ENCODE results near the gene CSKMT.
A peak's percentile ranks its signal among the peaks of the same experiment; 100 is the strongest.
"Not testable (repeated sequence)": the region's sequence is repeated elsewhere in the genome, so short reads cannot be mapped to it uniquely, and the experiment has no call there.

Gene CSKMT

GRCh38 chr11:62671608-62672389, 6.7 kb downstream of the CSKMT start, which contains the start of the genes LBHD1 and UQCC3:
TSS of gene LBHD1 (minus strand) at chr11:62672267. CDS start at chr11:62670031, 2,236 bp downstream.
TSS of gene UQCC3 (plus strand) at chr11:62671673. CDS start at chr11:62671746, 73 bp downstream.
- peak within 1 kb of the TSS; percentile 99 for H3K4me3 Mint-ChIP-seq
- peak within 1 kb of the TSS; percentile 98 for H3K27ac Mint-ChIP-seq
- H3K27me3 Mint-ChIP-seq: no peaks in the 10 kb centered on the region
- no peaks in the 10 kb centered on the region for H3K9me3 Mint-ChIP-seq
- ATAC-seq: peak; percentile 91
- DNase-seq: peak; percentile 78 to 88
- peaks cover 74% of the 10 kb centered on the region for H3K4me1 Mint-ChIP-seq

GRCh38 chr11:62673196-62673525, 8.0 kb downstream of the CSKMT start:
- Mint-ChIP-seq H3K9me3 (no peaks in the 10 kb centered on the region), H3K4me1 (peaks cover 74% of the 10 kb centered on the region), H3K27ac (peak overlapping the region in 1 of 2 donors; percentile 74), H3K4me3 (peak overlapping the region; percentile 99), H3K27me3 (no peaks in the 10 kb centered on the region)
- ATAC-seq: no peak
- no peak for DNase-seq

- not testable (repeated sequence) for ATAC-seq, DNase-seq, H3K27me3 Mint-ChIP-seq, H3K27ac Mint-ChIP-seq, H3K9me3 Mint-ChIP-seq, H3K4me3 Mint-ChIP-seq
- peaks cover 66% of the 10 kb centered on the region for H3K4me1 Mint-ChIP-seq
These were observed 10.3 kb downstream of the CSKMT start for GRCh38 chr11:62675415-62675814.

GRCh38 chr11:62676698-62677097, 11.6 kb downstream of the CSKMT start:
- Mint-ChIP-seq H3K4me3 (peak overlapping the region in 1 of 2 donors; percentile 33), H3K9me3 (no peaks in the 10 kb centered on the region), H3K4me1 (peaks cover 63% of the 10 kb centered on the region), H3K27me3 (no peaks in the 10 kb centered on the region), H3K27ac (peak overlapping the region in 1 of 2 donors; percentile 92)
- DNase-seq (no peak), ATAC-seq (no peak)

GRCh38 chr11:62677156-62677555, 12.0 kb downstream of the CSKMT start:
- H3K9me3 Mint-ChIP-seq: no peaks in the 10 kb centered on the region
- H3K27me3 Mint-ChIP-seq: no peaks in the 10 kb centered on the region
- peaks cover 61% of the 10 kb centered on the region for H3K4me1 Mint-ChIP-seq
- peak overlapping the region in 1 of 2 donors; percentile 33 for H3K4me3 Mint-ChIP-seq
- DNase-seq (no peak), ATAC-seq (no peak)
- peak overlapping the region in 1 of 2 donors; percentile 82 for H3K27ac Mint-ChIP-seq

- H3K27ac Mint-ChIP-seq: peak overlapping the region in 1 of 2 donors; percentile 93
- DNase-seq (no peak), ATAC-seq (no peak)
- H3K4me1 Mint-ChIP-seq: peaks cover 56% of the 10 kb centered on the region
- H3K9me3 Mint-ChIP-seq: no peaks in the 10 kb centered on the region
- H3K4me3 Mint-ChIP-seq: peak overlapping the region; percentile 83 to 85
- no peaks in the 10 kb centered on the region for H3K27me3 Mint-ChIP-seq
These were observed 12.6 kb downstream of the CSKMT start for GRCh38 chr11:62677714-62678113.

- ATAC-seq (no peak), DNase-seq (no peak)
- Mint-ChIP-seq H3K27ac (peak overlapping the region; percentile 93 to 99), H3K27me3 (no peaks in the 10 kb centered on the region), H3K4me1 (peaks cover 51% of the 10 kb centered on the region), H3K9me3 (no peaks in the 10 kb centered on the region), H3K4me3 (peak overlapping the region; percentile 83 to 85)
These were observed 13.3 kb downstream of the CSKMT start for GRCh38 chr11:62678433-62678769.

GRCh38 chr11:62678770-62679696, 13.9 kb downstream of the CSKMT start, which contains the start of gene UBXN1:
TSS of gene UBXN1 (minus strand) at chr11:62679073. CDS start at chr11:62678923, 150 bp downstream.
- peak; percentile 89 for ATAC-seq
- DNase-seq: peak; percentile 74 to 83
- Mint-ChIP-seq H3K4me1 (peaks cover 51% of the 10 kb centered on the region), H3K27ac (peak within 1 kb of the TSS; percentile 93 to 99), H3K4me3 (peak within 1 kb of the TSS; percentile 83 to 85), H3K9me3 (no peaks in the 10 kb centered on the region), H3K27me3 (no peaks in the 10 kb centered on the region)

GRCh38 chr11:62680825-62681240, 15.7 kb downstream of the CSKMT start:
- Mint-ChIP-seq H3K9me3 (no peaks in the 10 kb centered on the region), H3K4me1 (peaks cover 44% of the 10 kb centered on the region), H3K4me3 (peak overlapping the region; percentile 37 to 42), H3K27ac (peak overlapping the region; percentile 79 to 83), H3K27me3 (no peaks in the 10 kb centered on the region)
- ATAC-seq (peak; percentile 90), DNase-seq (peak; percentile 32 to 53)

- ATAC-seq (no peak), DNase-seq (no peak)
- H3K27me3 Mint-ChIP-seq: no peaks in the 10 kb centered on the region
- H3K27ac Mint-ChIP-seq: no peak overlapping the region
- no peaks in the 10 kb centered on the region for H3K9me3 Mint-ChIP-seq
- H3K4me1 Mint-ChIP-seq: peaks cover 28% of the 10 kb centered on the region
- no peak overlapping the region for H3K4me3 Mint-ChIP-seq
These were observed 17.4 kb downstream of the CSKMT start for GRCh38 chr11:62682518-62682917.

GRCh38 chr11:62687508-62688396, 22.6 kb downstream of the CSKMT start:
- H3K9me3 Mint-ChIP-seq: no peaks in the 10 kb centered on the region
- DNase-seq: no peak
- H3K27me3 Mint-ChIP-seq: peaks cover 12% of the 10 kb centered on the region
- peak overlapping the region in 1 of 2 donors; percentile 15 for H3K4me3 Mint-ChIP-seq
- peak; percentile 35 for ATAC-seq
- H3K27ac Mint-ChIP-seq: peak overlapping the region in 1 of 2 donors; percentile 83
- peaks cover 6% of the 10 kb centered on the region for H3K4me1 Mint-ChIP-seq

GRCh38 chr11:62688491-62688890, 23.4 kb downstream of the CSKMT start:
- ATAC-seq (no peak), DNase-seq (no peak)
- H3K27me3 Mint-ChIP-seq: peaks cover 12% of the 10 kb centered on the region
- no peak overlapping the region for H3K27ac Mint-ChIP-seq
- no peak overlapping the region for H3K4me3 Mint-ChIP-seq
- peaks cover 6% of the 10 kb centered on the region for H3K4me1 Mint-ChIP-seq
- H3K9me3 Mint-ChIP-seq: no peaks in the 10 kb centered on the region

- H3K27me3 Mint-ChIP-seq: peaks cover 12% of the 10 kb centered on the region
- no peak for DNase-seq
These were observed 24.5 kb downstream of the CSKMT start, which contains the start of gene LRRN4CL for GRCh38 chr11:62689421-62690183. TSS of gene LRRN4CL (minus strand) at chr11:62689530. CDS start at chr11:62688508, 1,022 bp downstream.

GRCh38 chr11:62693624-62694023, 28.5 kb downstream of the CSKMT start:
- H3K4me3 Mint-ChIP-seq, DNase-seq, H3K27me3 Mint-ChIP-seq, H3K4me1 Mint-ChIP-seq, H3K27ac Mint-ChIP-seq, H3K9me3 Mint-ChIP-seq, ATAC-seq: not testable (repeated sequence)

More at GRCh38 chr11:62689421-62690183, 24.5 kb downstream of the CSKMT start, which contains the start of gene LRRN4CL:
- H3K27ac Mint-ChIP-seq: no peak within 1 kb of the TSS
- ATAC-seq: no peak
- no peaks in the 10 kb centered on the region for H3K9me3 Mint-ChIP-seq
- H3K4me1 Mint-ChIP-seq: peaks cover 8% of the 10 kb centered on the region
- H3K4me3 Mint-ChIP-seq: no peak within 1 kb of the TSS
